ENCODE measurements around the gene EDRF1.

The EDRF1 gene

DNA sequence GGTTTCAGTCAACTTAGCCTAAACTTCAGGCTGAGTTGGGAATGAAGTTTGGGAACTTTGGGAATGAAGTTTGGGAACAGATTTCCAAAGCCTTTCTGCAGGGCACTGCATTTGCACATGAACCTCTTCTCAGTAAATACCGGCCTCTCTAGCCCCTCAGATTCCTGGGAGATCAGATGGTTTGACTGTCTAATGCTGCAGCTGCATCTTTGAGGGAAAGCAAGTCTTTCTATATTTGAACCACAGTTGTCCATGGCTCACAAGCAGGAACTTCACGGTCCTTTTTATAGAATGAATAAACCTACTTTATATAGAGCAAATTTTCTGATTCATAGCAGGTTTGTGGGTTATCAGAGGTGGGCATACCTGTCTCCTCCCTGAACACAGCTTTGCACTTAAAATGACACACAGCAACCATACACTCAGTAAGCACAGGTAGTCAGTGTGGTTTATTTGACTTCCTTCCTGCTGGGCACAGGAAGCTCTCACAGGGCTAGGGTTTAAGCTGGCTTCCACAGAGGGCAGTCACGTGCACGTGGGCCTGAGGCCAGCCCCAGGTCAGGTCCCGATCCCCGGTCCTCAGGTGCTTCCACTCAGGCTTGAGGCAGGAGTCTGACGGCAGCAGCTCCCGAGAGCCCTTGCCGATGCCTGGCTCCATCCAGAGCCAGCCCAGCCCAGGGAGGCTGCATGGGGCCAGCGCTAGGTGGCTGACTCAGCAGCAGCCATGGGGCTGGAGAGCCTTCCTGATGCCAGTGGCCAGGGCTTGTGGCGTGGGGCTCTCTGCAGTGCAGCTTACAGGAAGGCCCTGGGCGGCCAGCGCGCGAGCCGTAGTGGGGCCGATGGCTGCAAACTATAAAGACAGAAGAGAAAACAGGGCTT lies 68.9 kb downstream of the EDRF1 start:
- no peak for DNase-seq

DNA sequence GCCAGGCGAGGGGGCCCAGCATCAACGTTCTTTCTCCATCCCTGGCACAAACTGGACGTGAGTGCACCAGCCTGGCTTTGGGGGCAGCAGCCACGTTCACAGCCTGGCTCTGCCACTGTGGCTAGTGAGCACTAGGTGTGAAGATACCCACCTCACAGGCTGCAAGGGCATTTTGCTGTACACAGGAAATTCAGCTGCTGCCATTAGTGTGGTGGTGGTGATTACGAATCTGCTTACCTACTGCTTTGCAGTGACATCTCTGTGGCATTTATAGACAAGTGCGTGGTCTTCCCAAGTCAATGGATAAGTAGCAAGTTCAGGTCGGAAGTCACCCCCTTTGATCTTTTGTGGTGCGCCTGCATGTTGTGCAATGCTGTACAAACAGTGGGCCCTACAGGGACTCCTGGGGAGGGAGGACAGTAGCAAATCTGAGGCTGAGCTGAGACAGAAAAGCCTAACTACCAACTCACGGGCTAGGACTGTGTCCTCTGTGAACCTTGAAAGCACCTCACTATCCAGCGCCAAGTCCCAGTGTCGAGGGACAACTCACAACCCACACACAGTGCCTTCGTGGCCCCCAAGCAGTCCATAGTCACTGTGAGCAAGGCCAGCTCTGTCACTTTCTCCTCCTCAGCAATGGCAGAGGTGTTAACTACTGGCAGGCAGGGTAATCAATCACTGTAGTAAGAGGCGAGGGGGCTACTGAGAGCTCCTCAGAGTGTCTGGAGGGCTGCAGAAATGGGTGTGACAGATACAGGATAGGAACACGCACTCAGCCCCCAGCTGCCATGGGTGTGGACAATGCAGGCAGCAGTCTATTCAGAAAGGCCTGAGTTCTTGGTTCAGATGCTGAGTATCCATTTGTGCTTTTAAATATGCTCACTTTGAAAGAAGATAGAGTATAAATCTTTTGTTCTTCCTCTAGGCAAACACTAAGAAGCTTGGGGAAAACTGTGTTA lies 73.1 kb downstream of the EDRF1 start:
- DNase-seq, result no peak

DNA sequence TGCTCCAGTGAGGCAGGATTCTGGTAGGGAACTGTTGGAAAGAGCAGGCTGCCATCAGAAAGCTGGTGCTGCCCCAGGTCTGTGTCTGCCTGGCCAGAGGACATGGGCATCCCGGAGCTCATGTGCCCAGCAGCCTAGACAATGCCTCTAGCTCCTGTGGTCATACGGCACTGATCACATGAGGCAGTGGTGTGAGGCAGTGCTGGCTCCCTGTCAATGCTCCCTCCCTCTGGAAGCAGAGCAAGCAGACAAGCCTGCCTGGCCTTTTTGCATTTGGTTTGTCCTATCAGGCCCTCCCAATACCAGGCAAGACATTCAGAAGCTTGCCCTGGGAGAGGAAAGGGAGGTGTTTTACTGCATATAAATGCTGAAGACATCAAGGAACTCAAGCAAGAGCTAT lies 75.6 kb downstream of the EDRF1 start:
- DNase-seq, result no peak

DNA sequence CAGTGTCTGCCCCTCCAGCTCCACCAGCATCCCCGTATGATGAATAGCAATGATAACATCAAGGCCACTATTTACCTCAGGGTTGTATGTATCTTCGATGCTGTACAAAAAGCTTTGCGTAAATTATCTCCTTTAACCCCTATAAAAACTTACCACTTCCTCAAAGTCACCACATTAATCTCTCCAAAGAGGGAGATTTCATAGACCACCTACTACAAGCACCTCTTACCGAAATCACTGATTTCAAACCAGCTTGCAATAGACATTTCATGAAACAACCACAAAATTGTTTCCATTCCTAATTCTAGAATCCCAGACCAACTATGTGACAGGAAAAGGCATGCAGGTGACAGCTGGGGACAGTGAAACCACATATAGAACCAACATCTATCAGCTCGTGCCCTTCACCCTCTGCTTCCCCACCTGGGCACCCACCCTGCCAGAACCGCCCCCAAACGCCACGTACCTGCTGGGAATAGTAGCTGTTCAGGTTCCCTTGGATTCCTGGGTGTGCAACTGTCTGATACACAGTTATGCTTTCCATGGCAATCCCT lies 76.2 kb downstream of the EDRF1 start:
- DNase-seq, result no peak

DNA sequence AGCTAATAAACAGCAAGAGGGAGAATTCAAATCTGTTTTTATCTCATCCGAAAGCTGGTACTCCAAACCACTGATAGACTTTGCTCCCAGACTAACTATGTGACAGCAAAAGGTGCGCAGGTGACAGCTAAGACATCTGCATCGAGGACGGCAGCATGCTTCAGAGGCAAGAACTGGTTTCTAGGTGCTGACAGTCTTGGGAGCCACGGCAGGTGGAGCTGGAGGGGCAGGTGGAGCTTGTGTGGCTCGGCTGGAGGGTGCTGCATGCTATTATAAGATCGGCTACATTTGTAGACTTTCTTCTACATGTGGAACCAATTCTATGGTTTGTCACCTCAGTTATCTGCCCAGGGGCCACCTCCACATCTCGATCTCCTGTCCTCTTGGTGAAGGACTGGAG lies 77.9 kb downstream of the EDRF1 start:
- DNase-seq, result no peak

DNA sequence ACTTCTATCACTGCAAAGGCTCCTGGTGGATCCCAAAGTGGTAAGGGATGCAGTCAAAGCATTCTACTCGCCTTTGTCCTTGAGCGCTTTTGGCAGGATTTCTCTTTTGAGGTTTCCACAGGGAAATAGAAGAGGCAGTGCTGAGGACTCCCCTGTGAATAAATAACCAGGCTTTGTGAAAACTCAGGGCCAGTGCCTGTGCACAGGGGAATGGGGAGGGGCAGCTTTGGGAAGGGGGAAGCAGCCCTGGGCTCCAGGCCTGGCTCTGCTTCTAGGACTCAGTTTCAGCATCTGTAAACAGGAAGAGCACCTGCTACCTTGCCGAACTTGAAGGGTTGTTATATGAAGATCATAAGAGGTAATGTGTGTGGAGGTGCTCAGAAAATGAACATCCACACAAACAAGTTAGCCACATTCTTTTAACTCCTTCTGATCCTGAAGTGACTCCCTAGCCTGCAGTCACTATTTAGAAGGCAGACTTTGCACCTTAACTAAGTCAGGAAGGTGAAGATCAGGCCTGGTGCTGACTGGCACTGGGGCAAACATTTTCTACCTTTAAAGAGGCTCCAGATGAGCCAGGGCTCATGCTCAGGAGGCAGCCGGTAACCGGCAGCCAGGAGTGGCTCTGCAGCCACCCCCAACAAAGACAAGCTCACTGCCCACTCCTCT lies 78.6 kb downstream of the EDRF1 start:
- no peak for DNase-seq

DNA sequence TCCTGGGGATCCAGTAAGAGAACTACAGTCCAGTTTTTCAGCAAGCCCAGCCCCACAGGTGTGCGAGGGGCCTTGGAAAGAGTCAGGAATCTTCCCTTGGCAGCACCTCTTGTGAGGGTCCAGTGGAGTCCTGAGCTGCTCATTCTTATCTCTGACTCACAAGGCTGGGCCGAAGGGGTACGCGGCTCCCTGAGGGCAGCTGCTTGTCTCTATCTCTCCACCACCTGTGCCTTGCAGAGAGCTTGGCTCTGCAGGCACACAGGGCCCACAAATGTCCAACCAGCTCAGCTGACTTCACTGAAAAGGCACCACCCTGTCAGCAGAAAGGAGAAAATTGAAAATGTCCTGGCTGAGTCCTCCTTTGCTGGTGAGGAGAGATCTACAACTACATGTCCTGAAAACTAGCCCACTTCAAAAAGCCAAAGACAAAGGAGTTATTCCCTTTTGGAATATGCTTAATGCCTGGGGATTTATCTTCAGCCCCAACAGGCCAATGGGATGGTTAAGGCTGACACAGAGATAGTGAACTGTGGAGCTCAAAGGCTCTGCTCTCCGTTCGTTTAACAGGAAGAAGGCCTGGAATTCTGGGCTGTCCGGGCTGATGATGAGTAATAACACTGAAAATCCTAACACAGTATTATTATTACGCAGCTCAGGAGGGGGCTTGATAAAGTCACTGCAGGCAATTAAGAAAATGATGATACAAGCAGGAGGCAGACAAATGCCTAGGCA lies 80.1 kb downstream of the EDRF1 start:
- no peak for DNase-seq

DNA sequence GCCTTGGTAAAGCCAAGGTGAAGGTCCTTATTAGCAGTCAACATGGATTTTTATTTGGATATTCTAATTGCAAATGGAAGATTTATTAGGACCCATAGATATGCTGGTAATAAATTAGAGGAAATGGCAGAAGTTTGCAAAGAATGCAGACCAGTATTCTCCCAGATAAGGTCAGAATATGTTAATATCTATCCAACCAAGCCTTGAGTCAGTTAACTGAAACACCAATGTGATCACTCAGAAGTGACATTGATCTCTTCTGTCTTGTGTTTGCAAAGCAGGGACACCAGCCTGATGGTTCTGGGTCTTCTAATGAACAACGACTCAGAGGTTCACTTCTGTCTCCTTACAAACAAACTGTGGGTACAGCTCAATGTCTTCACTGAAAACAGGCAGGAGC lies 82.1 kb downstream of the EDRF1 start:
- DNase-seq, result no peak

DNA sequence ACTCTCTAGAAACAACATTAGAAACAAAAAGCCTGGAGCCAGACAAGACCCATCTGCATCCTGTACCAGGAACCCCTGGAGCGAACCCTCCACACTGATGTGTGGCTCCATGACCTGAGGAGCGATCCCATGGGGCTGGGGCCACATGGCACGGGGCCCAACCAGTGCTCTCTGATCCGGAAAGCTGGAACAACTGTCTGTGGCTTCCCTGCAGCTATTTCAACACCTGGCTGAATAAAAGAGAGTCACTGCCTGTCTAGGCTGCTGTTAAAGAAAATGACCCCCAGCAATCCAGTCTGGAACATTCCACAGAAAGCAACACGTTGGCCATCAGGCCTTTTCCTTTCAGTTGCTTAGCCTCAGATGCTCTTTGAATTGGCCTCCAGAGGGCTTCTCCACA lies 82.6 kb downstream of the EDRF1 start:
- DNase-seq, result no peak

DNA sequence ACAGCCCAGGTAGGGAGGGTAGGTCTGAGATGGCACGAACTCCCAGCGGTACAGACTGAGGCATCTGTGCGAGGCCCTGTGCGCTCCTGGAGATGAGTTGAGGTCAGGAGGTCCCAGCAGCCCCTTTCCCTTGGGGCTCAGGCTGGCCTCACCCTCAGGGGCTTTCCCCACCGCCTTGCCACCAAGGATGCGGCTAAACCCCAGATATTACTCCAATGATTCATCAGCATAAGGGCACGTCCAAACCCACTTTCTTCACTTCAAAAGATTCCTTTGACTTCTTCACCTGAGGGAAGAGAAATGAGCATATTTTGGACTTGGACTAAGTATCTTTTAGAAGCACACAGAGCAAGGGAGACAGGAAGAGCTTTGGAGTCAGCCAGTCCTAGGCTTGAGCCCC lies 83.2 kb downstream of the EDRF1 start:
- DNase-seq, result no peak

DNA sequence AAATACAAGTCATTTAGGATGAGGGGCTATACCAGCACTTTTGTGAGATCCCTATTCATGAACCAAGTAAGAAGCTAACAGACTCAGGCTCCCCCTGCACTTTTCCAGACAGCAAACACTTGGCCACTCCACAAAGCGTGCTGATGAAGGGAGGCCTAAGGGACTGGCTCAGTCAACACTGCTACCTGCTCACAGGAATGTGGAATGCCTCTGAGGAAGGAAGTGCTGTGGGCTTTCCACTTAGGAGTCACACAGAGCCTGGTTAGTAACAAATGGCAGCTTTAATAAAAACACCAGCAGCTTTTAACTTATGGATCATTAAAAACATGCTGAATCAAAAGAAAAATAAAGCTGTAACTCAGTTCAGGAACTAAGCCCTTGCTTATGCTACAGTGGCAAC lies 88.5 kb downstream of the EDRF1 start:
- no peak for DNase-seq

DNA sequence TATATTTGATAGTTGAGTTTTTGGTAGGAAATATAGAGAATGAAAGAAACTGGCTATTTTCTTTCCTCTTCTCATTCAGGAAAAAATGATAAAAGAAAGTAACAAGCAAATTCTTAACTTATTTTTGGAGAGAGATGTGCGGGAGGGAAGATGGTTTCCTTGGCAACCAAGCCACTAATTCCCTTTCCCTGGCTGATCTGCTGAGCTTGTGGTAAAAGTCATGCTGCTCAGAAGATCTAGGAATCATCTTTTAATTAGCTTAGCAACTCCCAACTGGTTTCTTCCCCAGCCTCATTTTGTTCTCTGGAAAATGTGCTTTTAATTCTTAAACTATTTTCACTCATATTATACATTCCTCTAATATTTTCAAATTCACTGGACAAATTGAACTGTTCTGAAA lies 91.7 kb downstream of the EDRF1 start:
- DNase-seq, result no peak

DNA sequence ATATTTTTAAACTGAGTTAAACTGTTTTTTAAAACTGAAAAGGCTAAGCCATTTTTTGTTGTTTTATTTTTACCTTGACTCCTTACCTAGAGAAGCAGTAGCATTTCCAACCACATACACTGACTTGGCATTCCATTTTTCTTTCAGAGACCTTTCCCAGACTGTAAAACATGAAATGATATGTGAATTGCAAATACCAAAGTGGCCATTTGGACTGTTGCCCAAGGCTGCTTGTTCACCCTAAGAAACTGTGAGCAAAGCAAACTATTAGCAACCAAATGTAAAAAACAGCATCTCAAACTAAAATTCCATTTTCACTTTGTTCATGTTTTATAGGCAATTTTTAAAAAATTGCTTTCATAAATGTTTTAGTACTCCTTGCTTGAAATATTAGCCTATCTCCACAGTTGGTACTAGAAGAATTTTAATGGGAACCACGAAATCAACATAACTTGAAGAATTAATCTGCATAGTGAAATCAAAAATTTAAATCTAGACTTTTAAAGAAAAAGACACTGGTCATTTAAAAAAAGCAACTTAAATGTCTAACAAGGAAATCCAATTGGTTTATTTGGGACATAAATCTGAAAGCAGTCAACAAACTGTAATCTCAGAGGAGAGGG lies 92.7 kb downstream of the EDRF1 start:
- no peak for DNase-seq
